ENCODE data around the gene LCLAT1. TPM values are rescaled to one million over a fixed set of nuclear protein-coding genes. Genes with fewer than 3 reads are reported as not detected.

LCLAT1 gene
- total and polyA plus RNA-seq, 2 donors (not counting 1 experiment from before 2014, with no cell fraction given), result 5.1 to 21.9 TPM

DNA sequence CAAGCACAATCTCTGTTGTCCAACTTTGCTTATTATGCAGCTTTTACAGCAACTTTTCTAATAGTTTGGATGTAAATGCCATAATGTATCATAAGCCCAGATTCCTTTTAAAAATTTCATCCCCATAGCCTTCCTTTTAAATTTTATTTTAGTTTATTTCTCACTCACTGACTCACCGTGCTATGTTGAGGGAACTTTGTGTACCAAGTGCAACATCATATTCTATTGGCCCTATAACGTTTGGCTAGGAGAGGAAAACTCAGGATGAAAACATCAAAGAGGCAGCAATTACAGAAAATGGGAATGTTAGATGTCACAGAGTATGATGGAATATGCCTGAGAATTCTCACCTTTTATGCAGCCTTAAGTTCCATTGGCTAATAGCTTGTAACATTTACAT is 135.5 kb downstream of the LCLAT1 start:
- intact Hi-C loops (cut with micrococcal nuclease), result loop anchor here (5.0 to 10.0 kb wide), 3 partner anchors 45 to 350 kb away; partner anchors contain the start of gene LBH

DNA sequence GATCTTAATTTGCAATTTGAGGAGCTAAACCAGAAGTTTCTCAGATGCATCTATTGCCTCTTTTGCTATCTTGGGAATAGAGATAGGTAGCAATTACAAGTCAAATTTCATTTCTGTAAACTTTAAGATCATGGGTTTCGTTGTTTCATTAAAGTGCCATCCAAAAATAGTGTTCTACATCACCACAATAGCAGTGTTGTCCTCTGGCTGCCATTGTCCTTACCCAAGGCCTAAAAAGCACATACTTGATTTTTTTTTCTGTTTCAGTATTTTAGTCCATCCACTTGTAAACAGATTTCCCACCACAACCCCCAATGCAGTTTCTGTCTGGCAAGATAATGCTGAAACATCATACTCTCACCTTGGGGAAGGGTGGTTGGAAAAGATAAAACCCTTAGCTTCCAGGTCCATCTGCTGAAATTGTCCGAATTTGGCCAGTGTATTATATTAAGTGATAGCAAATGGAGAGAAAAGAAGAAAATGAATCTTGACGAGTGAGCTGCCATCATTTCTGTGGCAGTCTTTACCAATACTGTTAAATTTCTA is 136.2 kb downstream of the LCLAT1 start:
- Mint-ChIP-seq H3K9me3 (ENCODE audit: insufficient read depth) (no peaks in the 10 kb centered on the region), H3K27ac (peak overlapping the region; percentile 97), H3K4me1 (peaks cover 78% of the 10 kb centered on the region), H3K4me3 (peak overlapping the region; percentile 84), H3K27me3 (no peaks in the 10 kb centered on the region)
- Histone ChIP-seq H3K4me2 (replicated peaks; ENCODE audit: low read depth, low read length, poor library complexity, severe bottlenecking) (peak overlapping the region; percentile 64), H3K27ac (ENCODE audit: low read length in 2 of 2) (peak overlapping the region; percentile 74 to 80), H3K36me3 (replicated peaks in 1 of 2; ENCODE audit: control extremely low read depth in 1 of 2, control insufficient read depth in 1 of 2, extremely low read depth in 1 of 2, insufficient read depth in 2 of 2, low read length in 1 of 2) (no peaks in the 10 kb centered on the region), H3K9me3 (ENCODE audit: control extremely low read depth in 1 of 3, control insufficient read depth in 2 of 3, insufficient read depth in 1 of 3, low read length in 2 of 3) (peaks cover 0 to 6% (median 0%) of the 10 kb centered on the region in 3 donors), H4K20me1 (ENCODE audit: control insufficient read depth, insufficient read depth, low read length, poor library complexity, severe bottlenecking) (no peaks in the 10 kb centered on the region), H3K27me3 (replicated peaks in 1 of 4; ENCODE audit: control extremely low read depth in 1 of 4, control insufficient read depth in 3 of 4, insufficient read depth in 4 of 4, low read length in 3 of 4) (no peaks in the 10 kb centered on the region), H3K4me3 (ENCODE audit: control extremely low read depth in 1 of 5, extremely low read depth in 1 of 5, insufficient read depth in 1 of 5, low read depth in 2 of 5, low read length in 4 of 5) (peak overlapping the region in 1 of 5 experiments; percentile 52), H3K9ac (ENCODE audit: low read length) (peak overlapping the region; percentile 46), H3K79me2 (ENCODE audit: control insufficient read depth, insufficient read depth, low read length) (peaks cover 6% of the 10 kb centered on the region), H2AFZ (ENCODE audit: insufficient read depth, low read depth, low read length, poor library complexity, severe bottlenecking) (no peak overlapping the region), H3K4me1 (ENCODE audit: control insufficient read depth in 2 of 2, insufficient read depth in 2 of 2, low read length in 2 of 2) (peaks cover 67 to 81% of the 10 kb centered on the region in 2 donors)
- POLR2A ChIA-PET, result no interaction called here
- ATAC-seq (ENCODE audit: low read depth), result no peak
- intact Hi-C loops (cut with micrococcal nuclease), result loop anchor here (5.0 to 10.0 kb wide), 3 partner anchors 44 to 351 kb away; partner anchors contain the start of gene LBH
- WGBS (ENCODE audit: insufficient coverage), result no CpG with 5 or more reads among the region's 3 CpGs
- no peak for DNase-seq
- CTCF ChIA-PET, result interaction anchor here (1.4 to 1.6 kb wide), 2 partner anchors 8 to 375 kb away, joined by 5 to 7 read pairs; no protein-coding TSS in a partner anchor
- TF ChIP-seq EZH2 (IDR thresholded peaks at IDR 0.05; ENCODE audit: borderline replicate concordance, insufficient read depth, low read depth, low read length, poor library complexity, severe bottlenecking), result no peak
- TF ChIP-seq, protein P1, sequence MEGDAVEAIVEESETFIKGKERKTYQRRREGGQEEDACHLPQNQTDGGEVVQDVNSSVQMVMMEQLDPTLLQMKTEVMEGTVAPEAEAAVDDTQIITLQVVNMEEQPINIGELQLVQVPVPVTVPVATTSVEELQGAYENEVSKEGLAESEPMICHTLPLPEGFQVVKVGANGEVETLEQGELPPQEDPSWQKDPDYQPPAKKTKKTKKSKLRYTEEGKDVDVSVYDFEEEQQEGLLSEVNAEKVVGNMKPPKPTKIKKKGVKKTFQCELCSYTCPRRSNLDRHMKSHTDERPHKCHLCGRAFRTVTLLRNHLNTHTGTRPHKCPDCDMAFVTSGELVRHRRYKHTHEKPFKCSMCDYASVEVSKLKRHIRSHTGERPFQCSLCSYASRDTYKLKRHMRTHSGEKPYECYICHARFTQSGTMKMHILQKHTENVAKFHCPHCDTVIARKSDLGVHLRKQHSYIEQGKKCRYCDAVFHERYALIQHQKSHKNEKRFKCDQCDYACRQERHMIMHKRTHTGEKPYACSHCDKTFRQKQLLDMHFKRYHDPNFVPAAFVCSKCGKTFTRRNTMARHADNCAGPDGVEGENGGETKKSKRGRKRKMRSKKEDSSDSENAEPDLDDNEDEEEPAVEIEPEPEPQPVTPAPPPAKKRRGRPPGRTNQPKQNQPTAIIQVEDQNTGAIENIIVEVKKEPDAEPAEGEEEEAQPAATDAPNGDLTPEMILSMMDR (IDR thresholded peaks at IDR 0.05), result no peak

More for the DNA sequence above, 135.5 kb downstream of the LCLAT1 start:
- ChIA-PET POLR2A (no interaction called here), CTCF (interaction anchor here (0.6 to 2.0 kb wide), 4 partner anchors 79 to 374 kb away, joined by 3 to 5 read pairs (median 4); no protein-coding TSS in a partner anchor)
- H4K20me1 ChIP-seq (ENCODE audit: control insufficient read depth, insufficient read depth, low read length, poor library complexity, severe bottlenecking), result no peaks in the 10 kb centered on the region
- peaks cover 61 to 75% of the 10 kb centered on the region in 2 donors for H3K4me1 ChIP-seq (ENCODE audit: control insufficient read depth in 2 of 2, insufficient read depth in 2 of 2, low read length in 2 of 2)
- no peak for TF ChIP-seq EZH2 (IDR thresholded peaks at IDR 0.05; ENCODE audit: borderline replicate concordance, insufficient read depth, low read depth, low read length, poor library complexity, severe bottlenecking)
- TF ChIP-seq, protein P1 (IDR thresholded peaks at IDR 0.05), result no peak
- ATAC-seq (ENCODE audit: low read depth), result no peak
- Mint-ChIP-seq H3K4me1 (peaks cover 75% of the 10 kb centered on the region), H3K27me3 (no peaks in the 10 kb centered on the region), H3K4me3 (no peak overlapping the region), H3K9me3 (ENCODE audit: insufficient read depth) (no peaks in the 10 kb centered on the region), H3K27ac (peak overlapping the region; percentile 38)
- H3K27me3 ChIP-seq (replicated peaks in 1 of 4; ENCODE audit: control extremely low read depth in 1 of 4, control insufficient read depth in 3 of 4, insufficient read depth in 4 of 4, low read length in 3 of 4), result no peaks in the 10 kb centered on the region
- H3K79me2 ChIP-seq (ENCODE audit: control insufficient read depth, insufficient read depth, low read length), result peaks cover 6% of the 10 kb centered on the region
- H3K9ac ChIP-seq (ENCODE audit: low read length), result no peak overlapping the region
- H3K36me3 ChIP-seq (replicated peaks in 1 of 2; ENCODE audit: control extremely low read depth in 1 of 2, control insufficient read depth in 1 of 2, extremely low read depth in 1 of 2, insufficient read depth in 2 of 2, low read length in 1 of 2), result no peaks in the 10 kb centered on the region
- WGBS (ENCODE audit: insufficient coverage), result no CpG with 5 or more reads among the region's 2 CpGs
- no peak overlapping the region for H3K4me3 ChIP-seq (ENCODE audit: control extremely low read depth in 1 of 5, extremely low read depth in 1 of 5, insufficient read depth in 1 of 5, low read depth in 2 of 5, low read length in 4 of 5)
- peaks cover 0 to 6% (median 0%) of the 10 kb centered on the region in 3 donors for H3K9me3 ChIP-seq (ENCODE audit: control extremely low read depth in 1 of 3, control insufficient read depth in 2 of 3, insufficient read depth in 1 of 3, low read length in 2 of 3)
- peak overlapping the region; percentile 9 to 15 for H3K27ac ChIP-seq (ENCODE audit: low read length in 2 of 2)
- no peak for DNase-seq
- no peak overlapping the region for H2AFZ ChIP-seq (ENCODE audit: insufficient read depth, low read depth, low read length, poor library complexity, severe bottlenecking)
- no peak overlapping the region for H3K4me2 ChIP-seq (replicated peaks; ENCODE audit: low read depth, low read length, poor library complexity, severe bottlenecking)

Data from B cell (primary cell).